SH-SY5Y (cell line): ENCODE data around the gene RECK.

Experiments
- GATA2 ChIP-seq: IDR thresholded peaks from 2 replicates; pipeline ENCODE4 v1.6.1; 2011; ENCODE audit warnings: mild to moderate bottlenecking, low read depth, low read length
- GATA3 ChIP-seq: IDR thresholded peaks from 2 replicates; pipeline ENCODE4 v1.6.1; 2011; ENCODE audit warnings: low read depth, mild to moderate bottlenecking, low read length, moderate library complexity

- TF ChIP-seq GATA2 (no peak), GATA3 (no peak)
Observed at GRCh38 chr9:36091026-36091953, 54.6 kb downstream of the RECK start.
